AG10803 (cell line): ENCODE measurements around the gene ABCG4.
"Not testable (repeated sequence)": the region's sequence is repeated elsewhere in the genome, so short reads cannot be mapped to it uniquely, and the experiment has no call there.

Experiments
- DNase-seq: peaks from one replicate; pipeline ENCODE4 v3.0.0; 2010; ENCODE audit warnings: low read depth
- H3K4me3 ChIP-seq: 2 replicates; pipeline ENCODE4 v1.5.1; 2011; ENCODE audit warnings: mild to moderate bottlenecking, low read length, control low read depth
- TF ChIP-seq, protein P1 (sequence below): conservative IDR thresholded peaks from 2 replicates; pipeline ENCODE4 v1.5.1; 2011; ENCODE audit warnings: mild to moderate bottlenecking, low read length, control low read depth, inconsistent platforms

ABCG4 gene

DNA sequence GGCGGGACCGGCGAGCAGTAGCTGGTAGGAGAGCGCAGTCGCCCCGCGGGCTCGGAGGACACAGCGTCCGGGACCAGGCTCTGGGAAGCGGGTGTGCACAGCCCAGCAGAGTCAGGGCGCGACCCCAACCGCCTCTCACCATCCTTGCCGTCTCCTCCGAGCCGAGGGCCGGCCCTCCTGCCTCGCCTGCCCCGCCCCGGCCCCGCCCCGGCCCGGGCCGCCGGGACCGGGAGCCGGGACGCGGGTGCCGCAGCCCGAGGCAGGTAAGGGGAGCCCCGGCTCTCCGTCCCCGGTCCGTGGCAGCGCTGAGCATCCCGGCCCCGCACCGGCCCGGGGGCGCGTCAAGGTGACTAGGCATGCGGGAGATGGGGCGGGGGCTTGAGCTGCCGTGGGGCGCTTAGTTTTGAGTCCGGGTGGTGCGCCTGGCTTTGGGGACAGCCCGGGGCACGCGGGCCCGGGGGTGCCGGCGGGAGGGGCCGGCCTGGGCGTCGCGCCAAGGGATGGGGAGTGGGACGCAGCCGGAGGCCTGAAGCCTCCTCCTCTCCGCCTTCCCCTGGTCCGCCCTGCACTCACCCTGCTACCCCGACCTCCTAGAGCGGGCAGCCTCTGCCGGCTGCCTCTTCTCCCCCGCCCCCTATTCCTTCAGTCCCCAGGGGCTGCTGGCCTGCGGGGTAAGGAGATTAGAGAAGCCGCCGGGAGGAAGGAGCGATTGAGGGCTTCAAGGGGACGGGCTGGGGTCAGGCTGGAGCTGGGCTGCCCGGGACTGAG is at the start of gene ABCG4:
ABCG4 (plus strand) TSS at position 35 of the 768 bp plus-strand sequence. CDS start 914 bp downstream, outside the sequence.
- no peak for DNase-seq
- H3K4me3 ChIP-seq, result peak within 1 kb of the TSS; percentile 59
- TF ChIP-seq, protein P1, sequence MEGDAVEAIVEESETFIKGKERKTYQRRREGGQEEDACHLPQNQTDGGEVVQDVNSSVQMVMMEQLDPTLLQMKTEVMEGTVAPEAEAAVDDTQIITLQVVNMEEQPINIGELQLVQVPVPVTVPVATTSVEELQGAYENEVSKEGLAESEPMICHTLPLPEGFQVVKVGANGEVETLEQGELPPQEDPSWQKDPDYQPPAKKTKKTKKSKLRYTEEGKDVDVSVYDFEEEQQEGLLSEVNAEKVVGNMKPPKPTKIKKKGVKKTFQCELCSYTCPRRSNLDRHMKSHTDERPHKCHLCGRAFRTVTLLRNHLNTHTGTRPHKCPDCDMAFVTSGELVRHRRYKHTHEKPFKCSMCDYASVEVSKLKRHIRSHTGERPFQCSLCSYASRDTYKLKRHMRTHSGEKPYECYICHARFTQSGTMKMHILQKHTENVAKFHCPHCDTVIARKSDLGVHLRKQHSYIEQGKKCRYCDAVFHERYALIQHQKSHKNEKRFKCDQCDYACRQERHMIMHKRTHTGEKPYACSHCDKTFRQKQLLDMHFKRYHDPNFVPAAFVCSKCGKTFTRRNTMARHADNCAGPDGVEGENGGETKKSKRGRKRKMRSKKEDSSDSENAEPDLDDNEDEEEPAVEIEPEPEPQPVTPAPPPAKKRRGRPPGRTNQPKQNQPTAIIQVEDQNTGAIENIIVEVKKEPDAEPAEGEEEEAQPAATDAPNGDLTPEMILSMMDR, result no peak

DNA sequence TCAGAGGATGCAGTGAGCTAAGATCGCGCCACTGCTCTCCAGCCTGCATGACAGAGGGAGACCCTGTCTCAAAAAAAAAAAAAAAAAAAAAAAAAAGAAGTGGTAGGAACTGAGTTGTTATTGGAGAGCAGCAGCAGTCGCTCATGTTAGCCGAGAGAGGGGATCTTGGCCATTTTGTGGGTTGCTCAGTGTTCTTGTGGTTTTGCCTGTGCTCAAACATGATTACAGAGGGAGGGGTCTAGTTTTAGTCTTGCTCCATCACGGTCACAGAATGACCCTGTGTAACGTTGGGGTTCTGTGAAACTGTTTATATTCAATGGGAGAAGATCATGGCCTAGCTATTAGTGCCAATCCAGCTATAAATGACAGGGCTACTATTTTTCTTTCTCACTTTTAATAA is 49.1 kb upstream of the ABCG4 start:
- TF ChIP-seq, protein P1, result no peak
- no peak for DNase-seq
- H3K4me3 ChIP-seq, result no peak overlapping the region; the same call in 1 of the 2 replicates

DNA sequence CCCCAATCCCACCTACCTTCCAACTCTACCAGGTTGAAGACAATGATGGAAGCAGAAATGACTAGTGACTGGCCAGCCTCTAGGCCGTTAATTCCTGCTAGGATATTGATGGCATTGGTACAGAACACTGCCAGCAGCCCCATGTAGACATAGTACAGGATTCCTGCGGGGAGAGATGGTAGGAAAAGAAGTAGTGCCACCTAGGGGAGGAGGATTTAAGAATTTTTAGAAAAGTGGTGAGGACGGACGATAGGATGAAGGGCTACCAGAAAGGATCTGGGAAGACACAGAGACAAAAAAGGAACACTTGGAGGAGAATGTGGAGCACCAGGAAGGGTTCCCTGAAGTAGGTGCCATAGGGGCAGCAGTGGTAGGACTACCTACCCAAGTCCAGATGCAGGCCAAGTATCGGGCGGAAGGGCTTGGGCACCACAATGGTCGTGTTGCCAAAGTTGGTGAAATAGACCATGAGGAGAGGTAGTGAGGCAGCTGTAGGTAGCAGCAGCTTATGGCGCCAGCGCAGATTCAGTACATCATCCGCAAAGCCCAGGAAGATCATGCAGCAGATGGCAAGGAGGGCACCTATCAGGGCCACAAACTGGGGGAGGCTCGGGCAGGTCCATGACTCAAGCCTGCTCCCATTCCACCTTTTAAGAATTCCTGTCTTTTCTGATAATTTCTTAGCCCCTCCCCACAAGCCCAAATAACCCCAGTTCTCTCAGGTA is 48.4 kb upstream of the ABCG4 start:
- peak overlapping the region; percentile 87 for H3K4me3 ChIP-seq
- TF ChIP-seq, protein P1, result peak; percentile 63
- DNase-seq, result peak; percentile 65

DNA sequence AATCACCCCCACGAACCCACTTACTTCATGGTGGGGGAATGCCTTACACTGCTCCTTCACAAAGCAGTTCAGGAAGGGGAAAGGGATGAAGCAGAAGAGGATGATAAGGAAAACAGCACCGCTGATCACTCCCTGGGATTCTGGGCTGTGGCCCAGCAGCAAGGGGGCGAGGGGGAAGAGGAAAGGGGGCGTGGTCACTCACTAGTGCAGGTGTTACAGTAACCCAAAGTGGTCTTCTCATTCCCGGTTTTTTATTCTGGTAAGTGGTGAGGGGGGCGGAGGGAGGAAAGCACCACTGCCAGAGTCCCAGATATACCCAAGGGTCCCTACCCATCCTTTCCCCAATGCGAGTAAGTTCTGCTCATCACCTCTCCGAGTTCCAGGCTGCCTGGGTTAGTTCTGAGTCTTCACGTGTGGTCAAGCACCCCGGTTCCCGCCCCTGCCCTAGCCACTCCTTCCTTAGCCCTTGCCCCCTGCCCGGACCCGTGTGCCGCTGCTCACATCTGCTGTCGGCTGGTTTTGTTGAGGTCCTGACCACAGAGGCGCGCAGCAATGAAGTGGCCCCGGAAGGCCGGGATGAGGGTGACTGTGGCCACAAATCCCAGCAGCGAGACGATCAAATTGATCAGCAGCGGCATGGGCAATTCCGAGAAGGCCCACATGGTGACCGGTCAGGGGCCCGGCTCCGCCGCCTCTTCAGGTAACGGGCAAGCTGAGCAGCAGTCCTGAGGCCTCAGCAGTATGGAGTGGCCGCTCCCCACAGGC is 47.7 kb upstream of the ABCG4 start:
- TF ChIP-seq, protein P1, result peak; percentile 17; the same call in 1 of the 2 replicates
- peak overlapping the region; percentile 87 for H3K4me3 ChIP-seq
- no peak for DNase-seq

DNA sequence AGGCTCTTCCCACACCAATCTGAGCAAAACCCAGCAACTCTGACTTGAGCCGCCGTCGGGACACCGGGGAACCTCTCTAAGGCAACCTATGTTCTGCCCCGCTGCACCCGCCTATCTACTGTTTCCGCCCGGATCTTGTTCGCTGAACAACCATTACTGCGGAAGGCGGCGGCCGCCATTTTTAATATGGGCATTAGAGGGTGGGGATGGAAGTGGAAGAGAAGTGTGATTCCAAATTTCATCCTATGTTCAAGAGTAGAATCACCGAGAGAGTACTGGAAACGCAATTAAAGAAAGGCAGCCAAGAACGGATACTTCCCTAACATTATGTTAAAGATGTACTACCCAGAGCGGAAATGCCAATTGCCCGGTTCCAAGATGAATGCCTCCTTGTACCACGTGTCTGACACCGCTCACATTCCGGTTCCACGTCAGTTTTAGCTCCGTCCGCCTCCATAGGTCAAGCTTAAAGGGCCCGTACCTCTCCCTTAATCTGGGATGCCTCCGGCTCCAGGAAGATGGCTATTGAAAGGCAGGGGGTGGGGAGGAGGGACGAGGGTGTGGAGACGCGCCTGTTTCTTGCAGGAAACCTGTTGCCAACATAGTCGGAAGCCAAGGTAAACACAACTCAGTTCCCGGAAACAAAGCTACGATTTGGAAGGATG is 47.0 kb upstream of the ABCG4 start, which contains the start of gene DPAGT1:
DPAGT1 (minus strand) TSS at position 95 of the 665 bp plus-strand sequence. CDS start 198 bp downstream, outside the sequence.
- DNase-seq, result peak; percentile 96
- TF ChIP-seq, protein P1, result no peak
- peak within 1 kb of the TSS; percentile 87 for H3K4me3 ChIP-seq

DNA sequence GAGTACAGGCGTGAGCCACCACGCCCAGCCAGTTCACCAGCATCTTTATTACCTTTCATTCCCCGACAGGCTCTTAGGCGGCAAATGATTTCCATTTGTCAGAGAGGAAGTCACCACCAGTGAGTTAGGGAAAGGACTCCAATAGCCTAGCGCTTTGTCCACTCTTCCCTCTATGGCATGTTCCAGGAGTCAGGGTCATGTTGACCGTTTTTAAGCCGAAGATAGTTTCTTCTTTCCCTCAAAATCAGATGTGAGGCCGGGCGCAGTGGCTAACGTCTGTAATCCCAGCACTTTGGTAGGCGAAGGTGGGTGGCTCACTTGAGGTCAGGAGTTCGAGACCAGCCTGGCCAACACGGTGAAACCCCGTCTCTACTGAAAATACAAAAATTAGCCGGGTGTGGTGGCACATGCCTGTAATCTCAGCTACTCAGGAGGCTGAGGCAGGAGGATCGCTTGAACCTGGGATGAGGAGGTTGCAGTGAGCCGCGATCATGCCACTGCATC is 45.6 kb upstream of the ABCG4 start:
- peak overlapping the region; percentile 87 for H3K4me3 ChIP-seq
- not testable (repeated sequence) for DNase-seq
